DLD1 (cell line): ENCODE results near the gene CACNA1A.
"Not testable (repeated sequence)": the region's sequence is repeated elsewhere in the genome, so short reads cannot be mapped to it uniquely, and the experiment has no call there.

Experiments
- in situ Hi-C: cut with HindIII; loops from 2 replicates; pipeline ENCODE4 v1.10.0; 2017; ENCODE audit warnings: low sequenced_read_pairs

The CACNA1A gene

DNA sequence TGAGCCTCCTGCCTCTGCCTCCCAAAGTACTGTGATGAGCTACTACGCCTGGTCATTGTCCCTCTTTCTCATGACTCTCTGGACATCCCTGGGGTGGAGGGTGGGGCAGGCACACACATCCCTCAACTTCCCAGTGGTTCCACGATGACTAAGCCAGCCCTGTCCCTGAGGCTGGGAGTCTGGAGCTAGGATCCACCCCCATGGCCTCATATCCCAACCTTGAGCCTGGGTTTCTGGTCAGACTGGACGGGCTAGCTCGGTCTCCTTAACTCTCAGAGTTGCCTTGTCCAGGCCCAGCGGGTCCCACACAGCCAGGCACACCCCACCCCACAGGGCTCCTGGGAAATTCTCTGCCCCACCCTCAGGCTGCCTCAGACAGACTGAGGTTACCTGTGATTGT, 336.5 kb downstream of the CACNA1A start:
- in situ Hi-C loops = no loop called here

DNA sequence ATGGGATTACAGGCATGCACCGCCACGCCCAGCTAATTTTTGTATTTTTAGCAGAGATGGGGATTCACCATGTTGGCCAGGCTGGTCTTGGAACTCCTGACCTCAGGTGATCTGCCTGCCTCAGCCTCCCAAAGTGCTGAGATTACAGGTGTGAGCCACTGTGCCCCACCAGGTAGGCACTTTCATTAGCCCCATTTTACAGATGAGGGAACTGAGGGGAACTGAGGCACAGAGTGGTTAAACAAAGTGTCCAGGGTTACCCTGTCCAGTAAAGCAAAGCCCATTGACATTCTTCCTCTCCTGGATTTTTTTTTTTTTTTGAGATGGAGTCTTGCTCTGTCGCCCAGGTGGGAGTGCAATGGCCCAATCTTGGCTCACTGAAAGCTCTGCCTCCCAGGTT, 340.1 kb downstream of the CACNA1A start:
- in situ Hi-C loops = not testable (repeated sequence)

DNA sequence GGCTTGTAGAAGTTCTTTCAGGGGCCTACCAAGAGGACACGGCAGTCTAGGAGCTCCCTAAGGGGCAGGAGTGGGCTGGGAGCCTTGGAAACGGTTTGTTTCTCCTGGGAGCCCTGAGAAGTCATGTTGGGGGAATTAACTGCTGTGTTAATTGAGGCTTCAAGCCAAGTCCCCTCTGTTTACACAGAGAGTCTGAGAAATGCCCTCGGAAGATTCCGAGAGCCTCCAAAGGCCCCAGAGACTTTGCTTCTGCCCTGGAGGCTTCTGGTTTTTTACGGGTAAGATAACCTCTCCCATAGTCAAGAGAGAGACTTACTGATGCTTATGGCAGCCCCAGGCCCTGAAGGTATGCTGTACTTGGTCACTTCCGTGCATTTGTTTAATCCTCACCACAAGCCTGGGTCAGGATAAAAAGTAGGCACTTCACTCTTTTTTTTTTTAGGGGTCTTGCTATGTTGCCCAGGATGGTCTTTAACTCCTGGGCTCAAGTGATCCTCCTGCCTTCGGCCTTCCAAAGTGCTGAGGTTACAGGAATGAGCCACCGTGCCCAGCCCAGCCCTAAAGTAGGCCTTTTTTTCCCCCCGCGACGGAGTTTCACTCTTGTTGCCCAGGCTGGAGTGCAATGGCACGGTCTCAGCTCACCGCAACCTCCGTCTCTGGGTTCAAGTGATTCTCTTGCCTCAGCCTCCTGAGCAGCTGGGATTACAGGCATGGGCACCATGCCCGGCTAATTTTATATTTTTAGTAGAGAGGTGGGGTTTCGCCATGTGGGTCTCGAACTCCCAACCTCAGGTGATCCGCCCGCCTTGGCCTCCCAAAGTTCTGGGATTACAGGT, 340.9 kb downstream of the CACNA1A start:
- in situ Hi-C loops = no loop called here

DNA sequence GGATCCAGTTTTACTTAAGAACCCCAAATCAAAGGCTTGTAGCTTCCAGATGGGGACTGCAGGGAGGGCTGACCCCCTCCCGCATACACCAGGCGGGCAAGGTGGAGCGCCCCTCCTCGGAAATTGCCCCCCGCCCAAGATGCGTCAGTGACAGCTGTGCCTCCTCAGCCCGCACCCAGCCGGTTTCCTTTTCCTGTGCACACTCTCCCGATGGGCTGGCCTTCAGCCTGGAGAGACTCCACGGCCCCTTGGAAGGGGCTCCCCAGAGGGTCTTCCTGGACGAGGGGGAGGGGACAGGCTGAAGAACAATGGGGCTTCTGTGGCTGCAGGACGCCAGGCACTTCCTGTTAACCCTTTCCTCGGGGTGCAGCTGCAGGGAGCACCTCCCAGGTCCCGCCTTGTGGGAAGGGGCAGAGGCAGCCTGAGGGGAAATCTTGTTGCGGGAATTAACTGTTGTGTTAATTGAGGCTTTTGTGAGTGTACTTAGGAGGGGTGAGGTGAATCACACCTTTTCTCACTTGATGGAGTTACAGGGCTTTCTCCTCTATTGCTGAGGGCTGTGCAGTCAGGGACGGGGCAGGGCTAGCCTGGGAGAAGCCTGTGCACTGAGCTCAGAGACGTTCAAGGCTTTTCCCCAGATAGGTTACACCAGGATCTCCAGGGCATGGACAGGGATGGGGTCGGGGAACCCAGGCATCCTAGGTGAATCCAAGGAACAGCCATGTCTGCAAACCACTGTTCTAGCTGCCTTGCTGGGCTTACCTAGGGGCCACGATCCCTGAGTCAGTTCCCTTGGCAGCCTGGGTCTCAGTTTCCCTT, 341.7 kb downstream of the CACNA1A start:
- in situ Hi-C loops = no loop called here

DNA sequence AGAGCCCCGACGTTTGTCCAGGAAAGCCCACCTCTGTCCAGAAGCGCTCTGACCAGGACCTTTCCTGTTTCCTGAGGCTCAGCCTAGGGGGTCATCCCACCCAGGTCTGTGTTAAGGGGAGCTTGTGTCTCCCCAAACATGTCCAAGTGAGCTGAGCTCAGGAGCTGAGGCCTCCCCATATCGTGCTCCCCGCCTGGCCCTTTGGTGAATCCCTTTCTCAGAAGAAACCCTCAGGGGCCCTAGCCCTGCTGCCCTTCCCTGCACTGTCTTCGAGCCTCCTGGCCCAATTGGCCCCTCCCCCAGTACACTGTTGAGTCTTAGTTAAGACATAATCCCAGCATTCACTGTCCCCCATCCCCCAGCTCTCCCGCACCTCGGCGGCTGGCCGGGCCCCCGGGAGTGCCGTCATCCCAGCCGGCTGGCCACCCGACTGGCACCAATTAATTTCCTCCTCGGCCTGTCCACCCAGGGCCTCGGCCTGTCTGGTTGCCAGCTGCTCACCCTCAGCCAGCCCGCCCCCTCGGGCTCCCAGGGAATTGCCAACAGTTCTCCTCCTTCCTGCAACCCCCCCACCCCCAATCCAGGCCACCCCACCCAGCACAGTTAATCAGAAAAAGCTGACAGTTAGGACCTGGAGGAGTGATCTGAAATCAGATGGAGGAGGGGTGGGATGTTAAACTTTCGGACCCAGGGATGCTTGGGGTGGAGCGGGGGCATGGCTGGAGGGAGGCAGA, 342.5 kb downstream of the CACNA1A start:
- in situ Hi-C loops = no loop called here

DNA sequence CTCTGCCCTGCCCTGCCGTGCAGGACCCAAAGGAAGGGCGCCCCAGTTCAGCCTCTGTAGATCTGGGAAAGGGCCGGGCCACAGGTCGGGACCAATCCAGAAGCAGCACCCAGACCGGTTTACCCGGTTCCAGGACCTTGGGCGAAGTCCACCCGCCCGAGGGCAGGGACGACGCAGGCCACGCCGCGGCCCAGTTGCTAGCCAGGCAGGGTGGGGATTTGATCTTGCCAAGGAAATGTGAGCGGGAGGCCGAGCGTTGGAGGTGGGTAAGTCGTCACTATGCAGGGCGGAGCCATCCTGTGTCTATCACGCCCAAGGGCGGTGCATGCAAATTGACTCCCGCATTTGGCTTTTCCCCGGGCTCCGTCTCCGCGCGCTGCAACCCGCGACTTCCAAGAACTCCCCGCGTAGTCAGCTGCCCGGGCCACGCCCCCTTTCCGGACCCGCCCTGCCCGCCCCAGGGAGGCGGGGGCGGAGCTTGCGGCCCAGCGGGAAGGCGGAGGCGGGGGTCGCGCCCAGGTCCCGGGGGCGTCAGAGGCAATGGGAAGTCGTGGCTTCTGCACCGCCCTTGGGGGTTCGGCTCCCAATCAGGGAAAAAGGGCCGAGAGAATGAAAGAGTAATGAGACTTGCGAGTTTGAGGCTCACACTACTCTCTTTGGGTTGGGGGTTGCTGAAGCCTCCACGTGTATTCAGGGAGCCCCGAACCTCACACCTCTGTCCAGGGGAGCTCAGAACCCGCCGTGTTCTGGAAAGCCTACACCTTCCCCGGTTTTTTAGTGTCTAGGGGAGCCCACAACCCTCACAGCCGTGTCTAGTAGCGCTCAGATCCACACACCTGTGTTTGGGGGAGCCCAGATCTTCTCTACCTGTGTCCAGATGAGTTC, 343.3 kb downstream of the CACNA1A start:
- in situ Hi-C loops = no loop called here

DNA sequence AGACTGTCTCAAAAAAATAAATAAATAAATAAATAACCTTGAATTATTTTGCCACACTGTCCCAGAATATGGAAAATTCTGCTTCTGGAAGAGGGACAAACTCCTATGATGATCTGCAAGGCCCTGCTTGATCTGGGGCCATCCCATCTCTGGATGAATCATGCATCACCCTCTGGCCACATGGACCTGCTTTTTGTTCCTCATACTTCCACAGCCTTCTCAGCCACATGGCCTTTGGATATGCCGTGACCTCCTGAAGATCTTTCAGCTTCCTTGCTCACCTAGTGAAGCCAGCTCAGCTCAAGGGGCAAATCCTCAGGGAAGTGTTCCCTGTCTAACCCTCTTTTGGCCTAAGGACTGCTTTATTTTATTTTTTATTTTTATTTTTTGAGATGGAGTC, 345.7 kb downstream of the CACNA1A start:
- in situ Hi-C loops = no loop called here

DNA sequence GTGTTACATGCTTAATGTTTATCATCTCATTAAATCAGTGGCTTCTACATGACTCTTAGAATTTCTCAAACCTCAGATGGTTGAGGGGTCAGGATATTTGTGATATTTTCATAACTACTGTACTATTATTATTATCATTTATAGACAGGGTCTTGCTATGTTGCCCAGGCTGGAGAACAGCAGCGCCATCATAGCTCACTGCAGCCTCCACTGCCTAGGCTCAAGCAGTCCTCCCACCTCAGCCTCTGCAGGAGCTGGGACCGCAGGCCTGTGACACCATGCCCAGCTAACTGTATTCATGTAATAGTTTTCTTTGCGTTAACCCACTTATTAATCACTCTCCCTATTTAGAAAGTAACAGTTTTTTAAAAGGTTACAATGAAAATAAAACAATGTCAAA, 346.6 kb downstream of the CACNA1A start:
- in situ Hi-C loops = no loop called here
